ENCODE measurements around the gene TMEM240.

The TMEM240 gene

GRCh38 chr1:1565340-1565739, 24.9 kb upstream of the TMEM240 start:
- TF ChIP-seq REST (IDR thresholded peaks at IDR 0.05; ENCODE audit: low read depth), result no peak
- no peak for TF ChIP-seq EP300 (IDR thresholded peaks at IDR 0.05; ENCODE audit: borderline replicate concordance)
- TF ChIP-seq, protein P1, sequence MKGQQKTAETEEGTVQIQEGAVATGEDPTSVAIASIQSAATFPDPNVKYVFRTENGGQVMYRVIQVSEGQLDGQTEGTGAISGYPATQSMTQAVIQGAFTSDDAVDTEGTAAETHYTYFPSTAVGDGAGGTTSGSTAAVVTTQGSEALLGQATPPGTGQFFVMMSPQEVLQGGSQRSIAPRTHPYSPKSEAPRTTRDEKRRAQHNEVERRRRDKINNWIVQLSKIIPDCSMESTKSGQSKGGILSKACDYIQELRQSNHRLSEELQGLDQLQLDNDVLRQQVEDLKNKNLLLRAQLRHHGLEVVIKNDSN (IDR thresholded peaks at IDR 0.05), result no peak
- TF ChIP-seq TAF1 (IDR thresholded peaks at IDR 0.05; ENCODE audit: low read depth), result no peak
- TF ChIP-seq RAD21 (IDR thresholded peaks at IDR 0.05; ENCODE audit: low read depth), result no peak
- TF ChIP-seq, protein P2, sequence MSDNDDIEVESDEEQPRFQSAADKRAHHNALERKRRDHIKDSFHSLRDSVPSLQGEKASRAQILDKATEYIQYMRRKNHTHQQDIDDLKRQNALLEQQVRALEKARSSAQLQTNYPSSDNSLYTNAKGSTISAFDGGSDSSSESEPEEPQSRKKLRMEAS (IDR thresholded peaks at IDR 0.05), result no peak
- TF ChIP-seq ZBTB7A (IDR thresholded peaks at IDR 0.05; ENCODE audit: low read depth), result no peak
- TF ChIP-seq YY1 (IDR thresholded peaks at IDR 0.05; ENCODE audit: low read depth), result no peak

GRCh38 chr1:1564268-1564667, 23.8 kb upstream of the TMEM240 start:
- TF ChIP-seq REST (IDR thresholded peaks at IDR 0.05; ENCODE audit: low read depth) (no peak), EP300 (IDR thresholded peaks at IDR 0.05; ENCODE audit: borderline replicate concordance) (no peak), CREB1 (IDR thresholded peaks at IDR 0.05; ENCODE audit: low read depth) (no peak), TEAD4 (IDR thresholded peaks at IDR 0.05) (no peak), EGR1 (IDR thresholded peaks at IDR 0.05) (no peak), CEBPB (IDR thresholded peaks at IDR 0.05) (no peak)

DNA sequence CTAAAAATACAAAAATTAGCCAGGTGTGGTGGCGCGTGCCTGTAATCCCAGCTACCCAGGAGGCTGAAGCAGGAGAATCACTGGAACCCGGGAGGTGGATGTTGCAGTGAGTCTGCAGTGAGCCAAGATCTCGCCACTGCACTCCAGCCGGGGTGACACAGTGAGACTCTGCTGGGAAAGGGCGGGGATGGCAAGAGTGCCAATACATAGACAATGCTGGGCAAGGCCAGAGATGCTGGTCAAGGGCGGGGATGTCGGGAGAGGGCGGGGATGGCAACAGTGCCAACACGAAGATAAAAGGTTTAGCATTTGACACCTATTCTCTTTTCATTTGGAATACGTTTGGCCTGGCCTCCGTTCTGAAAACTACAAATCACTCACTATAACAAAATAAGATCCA, 23.3 kb upstream of the TMEM240 start:
- TF ChIP-seq CREB1 (IDR thresholded peaks at IDR 0.05; ENCODE audit: low read depth) (no peak), RAD21 (IDR thresholded peaks at IDR 0.05; ENCODE audit: low read depth) (no peak), ZBTB7A (IDR thresholded peaks at IDR 0.05; ENCODE audit: low read depth) (no peak), REST (IDR thresholded peaks at IDR 0.05; ENCODE audit: low read depth) (no peak), CEBPB (IDR thresholded peaks at IDR 0.05) (no peak), TEAD4 (IDR thresholded peaks at IDR 0.05) (no peak), NFIC (IDR thresholded peaks at IDR 0.05) (no peak), YY1 (IDR thresholded peaks at IDR 0.05; ENCODE audit: low read depth) (no peak), TAF1 (IDR thresholded peaks at IDR 0.05; ENCODE audit: low read depth) (no peak), EP300 (IDR thresholded peaks at IDR 0.05; ENCODE audit: borderline replicate concordance) (no peak), TCF12 (IDR thresholded peaks at IDR 0.05; ENCODE audit: low read depth) (no peak), FOXM1 (IDR thresholded peaks at IDR 0.05; ENCODE audit: borderline replicate concordance, low read depth) (no peak), EGR1 (IDR thresholded peaks at IDR 0.05) (no peak)
- TF ChIP-seq, protein P1 (IDR thresholded peaks at IDR 0.05), result no peak
- TF ChIP-seq, protein P2 (IDR thresholded peaks at IDR 0.05), result no peak

GRCh38 chr1:1562556-1563195, 22.3 kb upstream of the TMEM240 start:
- TF ChIP-seq RAD21 (IDR thresholded peaks at IDR 0.05; ENCODE audit: low read depth) (no peak), NFIC (IDR thresholded peaks at IDR 0.05) (no peak), FOXM1 (IDR thresholded peaks at IDR 0.05; ENCODE audit: borderline replicate concordance, low read depth) (no peak), CREB1 (IDR thresholded peaks at IDR 0.05; ENCODE audit: low read depth) (no peak), YY1 (IDR thresholded peaks at IDR 0.05; ENCODE audit: low read depth) (no peak), ZBTB7A (IDR thresholded peaks at IDR 0.05; ENCODE audit: low read depth) (no peak), TAF1 (IDR thresholded peaks at IDR 0.05; ENCODE audit: low read depth) (no peak), TEAD4 (IDR thresholded peaks at IDR 0.05) (no peak), EGR1 (IDR thresholded peaks at IDR 0.05) (no peak), EP300 (IDR thresholded peaks at IDR 0.05; ENCODE audit: borderline replicate concordance) (no peak), CEBPB (IDR thresholded peaks at IDR 0.05) (no peak), REST (IDR thresholded peaks at IDR 0.05; ENCODE audit: low read depth) (no peak)
- TF ChIP-seq, protein P2 (IDR thresholded peaks at IDR 0.05), result no peak
